Germinal center (tissue), 1 donor: Measurements from ENCODE around the gene LARGE2.

Source experiments
- DNase-seq: peaks from one replicate; pipeline ENCODE4 v3.0.0; 2012; ENCODE audit warnings: mixed read lengths, low spot score

LARGE2 gene

GRCh38 chr11:45917286-45917622, 5.2 kb upstream of the LARGE2 start:
- DNase-seq = no peak

- DNase-seq = peak; percentile 98
Observed at GRCh38 chr11:45917623-45918330, 4.7 kb upstream of the LARGE2 start, which contains the start of gene PEX16. Gene PEX16 (minus strand): TSS chr11:45917877. CDS start chr11:45917811, 66 bp downstream.

- DNase-seq = peak; percentile 82
Observed at GRCh38 chr11:45918331-45918941, 4.0 kb upstream of the LARGE2 start.

GRCh38 chr11:45918962-45919675, 3.3 kb upstream of the LARGE2 start:
- no peak for DNase-seq

- DNase-seq = no peak
Observed at GRCh38 chr11:45919806-45920530, 2.5 kb upstream of the LARGE2 start.

GRCh38 chr11:45920531-45921477, 1.7 kb upstream of the LARGE2 start:
- DNase-seq = no peak

GRCh38 chr11:45921561-45922424, 663 bp upstream of the LARGE2 start:
- no peak for DNase-seq

- DNase-seq = no peak
Observed at GRCh38 chr11:45924036-45924915, 1.8 kb downstream of the LARGE2 start.

- DNase-seq = no peak
Observed at GRCh38 chr11:45924927-45925326, 2.5 kb downstream of the LARGE2 start.

- no peak for DNase-seq
Observed at GRCh38 chr11:45925550-45925949, 3.1 kb downstream of the LARGE2 start.

- DNase-seq = no peak
Observed at GRCh38 chr11:45926001-45926401, 3.5 kb downstream of the LARGE2 start.

GRCh38 chr11:45926536-45927331, 4.3 kb downstream of the LARGE2 start:
- DNase-seq = no peak

GRCh38 chr11:45927332-45927683, 4.9 kb downstream of the LARGE2 start:
- DNase-seq = no peak

- DNase-seq = no peak
Observed at GRCh38 chr11:45927684-45928413, 5.4 kb downstream of the LARGE2 start.

GRCh38 chr11:45928535-45929215, 6.2 kb downstream of the LARGE2 start:
- no peak for DNase-seq

GRCh38 chr11:45929486-45930030, 7.1 kb downstream of the LARGE2 start:
- no peak for DNase-seq
